SHP77 (cell line): ENCODE data around the gene EHBP1.

Experiments
- DNase-seq, 2 experiments: peaks; one replicate each; lab custom pipeline; 2025; lab: John Stamatoyannopoulos, UW

The EHBP1 gene

DNA sequence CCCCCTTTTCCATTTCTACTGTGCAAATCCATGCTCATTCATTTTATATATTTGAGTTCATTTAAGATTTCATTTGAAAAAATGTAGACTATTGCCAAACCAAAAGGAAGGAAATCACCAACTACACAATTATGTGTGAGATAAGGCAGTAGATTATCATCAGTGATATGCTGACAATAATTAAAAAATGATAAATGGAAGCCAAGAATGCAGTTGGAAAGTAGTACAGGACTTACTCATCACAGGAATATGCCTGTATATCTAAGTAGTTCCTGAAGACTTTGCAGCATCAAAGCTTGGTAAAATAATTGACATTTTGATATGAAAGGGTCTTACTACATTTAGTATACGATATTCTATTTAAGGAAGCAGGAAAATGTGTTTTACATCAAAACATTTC is 179.0 kb downstream of the EHBP1 start:
- no peak for DNase-seq

DNA sequence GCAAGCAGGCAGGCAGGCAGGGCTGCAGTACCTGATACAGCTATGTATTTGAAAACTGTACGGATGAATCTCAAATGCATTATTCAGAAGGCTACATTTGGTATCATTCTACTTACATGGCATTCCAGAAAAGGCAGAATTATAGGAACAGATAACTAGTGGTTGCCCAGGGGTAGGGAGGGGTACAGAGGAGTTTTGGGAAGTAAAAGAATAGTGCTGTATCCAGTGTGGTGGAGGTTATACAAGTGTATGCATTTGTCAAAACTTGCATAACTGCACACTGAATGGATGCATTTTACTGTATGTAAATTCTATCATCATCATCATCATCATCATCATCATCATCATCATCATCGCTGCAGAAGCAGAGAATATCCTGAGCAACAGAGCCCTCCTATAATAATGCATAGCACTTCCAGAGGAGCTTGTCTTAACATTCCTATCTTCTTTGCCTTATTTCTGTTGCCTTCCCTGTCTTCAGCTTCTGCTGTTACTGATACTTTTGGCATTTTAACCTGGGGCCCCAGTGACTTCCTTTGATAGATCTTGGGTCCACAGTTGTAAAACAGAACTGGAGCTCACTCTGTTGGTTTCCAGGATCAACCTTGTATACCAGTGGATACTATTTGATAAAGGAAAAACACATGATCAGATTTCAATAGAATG is 189.6 kb downstream of the EHBP1 start:
- DNase-seq = no peak

DNA sequence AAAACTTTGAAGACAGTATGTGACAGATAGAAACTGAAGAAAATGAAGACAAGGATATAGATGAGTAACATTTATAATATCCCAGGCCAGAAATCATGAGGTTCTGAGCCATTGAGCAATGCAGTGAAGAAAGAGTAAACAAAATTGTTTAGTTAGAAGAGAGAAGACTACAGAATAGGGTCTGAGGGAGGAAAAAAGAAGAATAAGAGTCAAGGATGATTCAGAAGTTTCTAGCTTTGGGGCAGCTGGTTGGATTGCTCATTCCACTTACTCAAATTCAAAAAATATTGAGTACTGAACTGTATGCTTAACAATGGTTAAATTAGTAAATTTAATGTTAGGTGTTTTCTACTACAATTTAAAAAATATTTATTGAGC is 190.1 kb downstream of the EHBP1 start:
- DNase-seq = no peak

DNA sequence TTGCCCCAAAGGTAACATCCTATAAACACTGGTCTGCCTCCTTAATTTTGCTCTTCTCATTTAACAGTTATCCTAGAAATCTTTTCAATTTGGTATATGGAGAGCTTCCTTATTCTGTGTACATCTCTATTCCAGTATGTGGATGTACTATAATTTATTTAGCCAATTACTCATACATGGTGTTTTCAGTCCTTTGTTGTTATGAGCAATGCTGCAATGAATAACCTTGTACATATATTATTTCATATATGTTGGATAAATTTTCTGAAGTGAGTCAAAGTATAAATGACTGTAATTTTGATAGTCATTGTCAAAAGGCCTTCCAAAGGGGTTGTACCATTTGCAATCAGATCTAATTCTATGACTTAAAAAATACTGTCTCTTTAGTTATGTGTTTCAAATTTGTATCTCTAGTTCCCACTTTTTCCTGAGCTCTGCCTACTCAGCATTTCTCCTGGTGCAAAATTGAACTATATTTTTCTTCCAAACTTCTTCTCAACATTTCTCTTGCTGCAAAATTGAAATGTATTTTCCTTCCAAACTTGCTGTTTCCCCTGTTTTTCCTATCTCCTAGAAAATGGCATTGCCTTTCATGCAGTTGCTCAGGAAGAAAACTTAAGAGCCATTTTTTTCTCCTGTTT is 191.8 kb downstream of the EHBP1 start:
- no peak for DNase-seq

DNA sequence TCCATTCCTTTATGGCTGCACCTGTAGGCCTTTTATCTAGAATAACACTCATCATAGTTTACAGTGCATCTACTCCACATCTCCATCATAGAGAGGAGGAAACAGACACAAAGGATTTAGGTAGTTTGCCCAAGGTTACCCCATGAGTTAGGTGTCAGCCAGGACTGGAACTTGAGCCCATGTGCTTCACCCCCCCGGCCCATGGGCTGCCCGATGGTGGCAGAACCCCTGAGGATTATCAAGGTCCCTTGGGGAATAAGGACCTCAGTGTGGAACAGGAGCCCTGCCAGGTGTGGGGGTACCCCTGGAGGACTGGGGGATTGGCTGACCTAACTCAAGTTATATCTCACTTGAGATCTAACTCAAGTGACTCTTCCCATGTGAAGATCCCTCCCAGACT is 198.8 kb downstream of the EHBP1 start:
- DNase-seq = no peak

DNA sequence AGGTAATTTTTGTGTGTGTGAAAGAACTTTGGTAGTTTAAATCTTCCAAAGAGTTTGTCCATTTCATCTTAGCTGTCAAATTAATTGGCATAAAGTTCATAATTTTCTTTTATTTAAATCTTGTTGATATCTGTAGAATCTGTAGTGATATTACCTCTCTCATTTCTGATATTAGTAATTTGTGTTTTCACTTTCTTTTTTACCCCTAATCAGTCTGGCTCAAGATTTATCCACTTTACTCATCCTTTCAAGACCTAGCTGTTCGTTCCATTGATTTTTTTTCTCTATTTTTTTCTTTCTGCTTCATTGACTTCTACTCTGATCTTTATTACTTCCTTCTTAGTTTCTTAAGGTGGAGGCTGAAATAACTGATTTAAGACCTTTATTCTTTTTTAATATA is 202.6 kb downstream of the EHBP1 start:
- DNase-seq = no peak

DNA sequence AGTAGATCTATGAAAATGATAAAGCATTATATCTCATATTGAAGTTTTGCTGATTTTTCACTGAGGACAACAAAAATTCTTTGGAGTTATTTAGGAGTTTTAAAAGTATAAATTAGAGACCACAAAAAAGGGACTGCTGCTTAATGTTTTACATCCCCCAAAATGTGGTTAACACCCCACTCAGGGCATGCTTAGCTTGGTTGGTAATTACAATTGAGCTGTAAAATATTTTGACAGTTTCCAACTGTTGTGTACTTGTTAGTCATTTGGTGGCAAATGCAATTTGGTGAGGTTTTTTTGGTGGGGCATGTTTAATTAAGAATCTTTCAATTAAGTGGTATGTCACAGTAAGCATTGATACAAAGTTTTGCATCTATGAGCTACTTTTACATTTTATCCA is 207.8 kb downstream of the EHBP1 start:
- DNase-seq = no peak

DNA sequence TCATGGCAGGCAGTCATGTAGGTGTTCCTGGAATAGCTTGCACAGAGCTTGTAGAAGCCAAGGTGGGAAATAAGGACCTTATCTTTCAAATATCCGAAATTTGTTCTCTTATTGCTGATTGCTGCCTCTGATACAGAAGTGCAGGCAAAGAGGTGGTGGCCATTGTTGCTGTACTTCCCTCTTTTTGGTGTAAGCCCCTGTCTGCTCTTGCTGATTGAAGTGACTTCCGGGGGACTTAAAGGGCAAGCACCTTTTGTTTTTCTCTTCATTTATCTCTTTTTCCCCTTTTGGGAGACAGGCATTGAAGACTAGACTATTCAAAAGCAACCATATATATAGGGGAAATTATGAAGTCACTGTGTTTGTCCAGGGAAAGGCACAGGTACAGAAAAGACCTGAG is 213.5 kb downstream of the EHBP1 start:
- no peak for DNase-seq

DNA sequence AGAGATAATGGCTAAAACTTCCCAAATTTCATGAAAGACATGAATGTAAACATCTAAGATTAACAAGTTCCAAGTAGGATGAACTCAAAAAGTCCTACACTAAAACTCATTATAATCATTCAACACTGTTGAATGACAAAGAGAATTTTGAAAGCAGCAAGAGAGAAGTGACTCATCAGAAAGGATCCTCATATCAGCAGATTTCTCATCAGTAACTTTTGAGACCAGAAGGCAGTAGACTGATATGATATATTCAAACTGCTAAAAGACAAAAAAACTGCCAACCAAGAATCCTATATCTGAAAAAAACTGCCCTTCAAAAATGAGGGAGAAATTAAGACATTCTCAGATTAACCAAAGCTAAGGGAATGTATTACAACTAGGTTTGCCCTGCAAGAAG is 214.6 kb downstream of the EHBP1 start:
- DNase-seq = no peak

DNA sequence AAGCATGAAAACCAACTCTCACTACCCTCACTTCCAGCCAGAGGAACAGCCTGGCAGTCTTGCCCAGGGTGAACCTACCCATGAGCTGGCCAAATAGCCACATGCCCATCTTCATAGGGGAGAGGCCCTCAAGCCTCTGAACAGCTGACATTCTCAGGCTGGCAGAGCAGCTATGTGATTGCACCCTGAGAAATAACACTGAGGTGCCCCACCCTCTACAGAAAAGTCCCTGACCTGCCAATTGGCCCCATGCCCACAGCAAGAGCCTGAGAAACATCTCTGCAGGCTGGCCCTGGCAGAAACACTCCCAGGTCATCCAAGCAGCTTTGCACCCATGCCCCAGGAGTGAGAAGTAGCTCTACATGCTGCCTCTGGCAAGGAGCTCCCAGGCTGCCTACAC is 217.7 kb downstream of the EHBP1 start:
- DNase-seq = no peak

DNA sequence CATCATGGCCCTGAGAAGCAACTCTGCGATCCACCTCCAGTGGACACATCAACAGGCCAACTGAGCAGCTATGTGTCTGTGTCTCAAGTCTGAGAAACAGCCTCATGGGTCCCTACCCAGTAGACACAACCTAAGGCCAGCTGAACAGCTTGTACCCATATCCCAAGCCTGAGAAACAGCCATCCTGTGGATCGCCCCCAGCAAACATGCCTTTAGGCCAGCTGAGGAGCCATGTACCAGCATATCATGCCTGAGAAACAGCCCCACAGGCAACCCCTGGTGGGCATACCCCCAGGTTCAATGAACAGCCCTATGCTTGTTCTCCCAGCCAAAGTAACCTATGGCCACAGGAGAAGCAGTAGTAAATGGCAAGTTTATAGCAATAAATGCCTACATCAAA is 218.4 kb downstream of the EHBP1 start:
- DNase-seq = no peak

DNA sequence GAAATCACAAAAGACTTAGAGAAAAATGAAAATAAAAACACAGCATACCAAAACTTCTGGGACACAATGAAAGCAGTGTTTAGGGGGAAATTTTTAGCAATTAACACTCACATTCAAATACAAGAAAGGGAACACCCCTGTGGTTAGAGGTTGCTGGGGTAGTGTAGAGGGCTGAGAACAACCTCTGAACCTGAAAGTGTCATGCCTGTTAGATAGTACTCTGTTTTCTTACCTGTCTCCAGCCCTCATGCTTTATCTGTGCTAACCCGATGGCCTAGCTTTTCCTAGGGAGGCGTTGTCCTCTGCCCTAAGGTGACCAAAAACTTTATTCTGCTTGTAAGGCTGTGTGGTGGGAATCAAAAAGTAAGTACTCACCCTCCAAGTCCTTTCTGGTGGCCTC is 222.5 kb downstream of the EHBP1 start:
- no peak for DNase-seq

DNA sequence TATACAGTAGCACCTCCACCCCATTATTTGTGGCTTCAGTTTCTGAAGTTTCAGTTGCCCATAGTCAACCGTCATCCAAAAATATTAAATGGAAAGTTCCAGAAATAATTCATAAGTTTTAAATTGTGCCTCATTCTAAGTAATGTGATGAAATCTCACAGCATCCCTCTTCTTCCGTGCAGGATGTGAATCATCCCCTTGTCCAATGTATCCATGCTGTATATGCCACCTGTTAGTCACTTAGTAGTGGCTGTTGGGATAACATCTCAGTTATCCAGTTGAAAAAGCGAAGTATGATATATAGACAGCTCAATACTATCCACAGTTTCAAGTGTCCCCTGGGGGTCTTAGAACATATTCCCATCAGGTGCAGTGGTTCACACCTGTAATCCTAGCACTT is 226.0 kb downstream of the EHBP1 start:
- DNase-seq = no peak

DNA sequence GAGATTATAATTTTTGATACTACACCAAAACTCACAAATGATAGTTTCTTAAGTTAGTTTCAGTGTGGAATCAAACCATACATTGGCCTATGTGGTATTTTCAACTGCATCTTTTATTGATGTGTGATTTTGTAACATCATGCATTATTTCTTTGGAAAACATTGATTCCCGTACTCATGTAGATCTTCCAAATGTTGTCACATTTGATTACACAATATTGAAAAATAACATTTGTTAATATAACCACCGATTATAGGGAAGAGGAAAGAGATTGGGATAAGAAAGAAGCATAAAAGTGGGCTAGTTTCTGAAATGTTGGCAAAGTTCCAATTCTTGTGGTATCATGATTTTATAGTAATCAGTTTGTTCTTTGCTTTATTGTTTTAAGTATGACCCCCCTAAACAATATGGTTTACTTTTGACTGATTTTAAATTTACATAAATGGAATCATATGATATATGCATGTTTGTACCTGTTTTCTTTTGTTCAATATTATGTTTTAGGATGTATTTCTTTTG is 227.9 kb downstream of the EHBP1 start:
- no peak for DNase-seq

DNA sequence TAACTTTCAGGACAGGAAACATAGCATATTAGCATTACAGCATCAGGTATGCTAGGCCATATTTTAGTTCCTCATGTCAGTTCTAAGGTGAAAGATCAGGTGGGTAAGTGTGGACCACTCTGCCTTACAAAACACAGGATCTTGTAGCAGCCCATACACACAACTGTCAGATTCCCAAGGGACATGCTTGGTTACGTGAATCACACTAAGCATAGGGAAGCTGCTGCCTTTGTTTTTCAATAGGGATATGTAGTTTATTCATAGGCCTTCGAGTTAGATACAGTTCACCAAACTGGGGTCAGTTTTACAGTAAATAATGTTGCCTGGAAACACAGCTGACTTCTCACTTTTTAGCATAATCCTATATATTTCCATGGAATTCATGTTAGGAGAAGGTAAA is 229.0 kb downstream of the EHBP1 start:
- no peak for DNase-seq

DNA sequence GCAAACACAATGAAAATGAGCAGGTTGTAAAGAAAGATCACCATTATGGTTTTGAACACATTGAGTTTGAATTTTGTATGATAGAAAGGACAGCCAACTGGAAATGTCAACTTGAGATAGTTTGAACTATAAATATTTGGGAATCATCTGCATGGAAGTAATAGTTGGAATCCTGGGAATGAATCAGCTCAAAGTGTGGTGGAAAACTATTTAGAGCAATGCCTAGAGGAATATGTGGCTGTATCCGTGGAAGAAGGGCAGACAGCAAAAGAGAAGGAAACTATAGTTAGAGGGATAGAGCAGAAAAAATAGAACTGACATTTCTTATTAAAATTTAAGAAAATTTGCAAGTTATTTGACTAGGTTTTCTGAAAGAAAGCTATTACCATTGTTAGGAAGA is 232.6 kb downstream of the EHBP1 start:
- DNase-seq = no peak

DNA sequence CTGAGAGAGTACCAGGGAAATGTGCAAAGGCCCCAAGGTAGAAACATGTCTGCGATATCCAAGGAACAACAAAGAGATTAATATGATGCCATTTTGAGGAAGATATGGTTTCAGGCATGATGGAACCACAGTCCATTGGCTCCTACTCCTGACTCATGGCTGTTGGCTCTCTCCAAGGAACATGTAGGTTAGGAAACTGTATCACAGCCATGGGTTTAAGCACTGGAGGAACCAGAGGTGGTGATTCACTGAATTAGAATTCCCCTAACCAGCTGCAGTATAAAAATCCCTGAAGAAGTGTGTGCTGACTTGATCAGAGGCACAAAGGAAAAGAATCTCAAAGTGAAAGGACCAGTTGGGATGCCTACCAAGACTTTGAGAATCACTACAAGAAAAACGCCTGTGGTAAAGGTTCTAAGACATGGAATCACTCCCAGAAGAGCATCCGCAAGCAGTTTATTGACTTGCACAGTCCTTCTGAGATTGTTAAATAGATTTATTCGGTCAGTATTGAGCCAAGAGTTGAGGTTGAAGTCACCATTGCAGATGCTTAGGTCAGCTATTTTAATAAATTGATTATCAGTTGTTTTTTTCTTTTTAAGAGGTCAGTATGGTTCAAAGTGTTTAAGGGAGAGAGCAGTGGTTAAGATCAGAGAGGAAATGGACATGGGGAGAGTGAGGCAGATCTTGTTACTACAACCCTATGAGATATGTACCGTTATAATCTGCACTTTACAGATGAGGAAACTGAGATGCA is 234.4 kb downstream of the EHBP1 start:
- no peak for DNase-seq

DNA sequence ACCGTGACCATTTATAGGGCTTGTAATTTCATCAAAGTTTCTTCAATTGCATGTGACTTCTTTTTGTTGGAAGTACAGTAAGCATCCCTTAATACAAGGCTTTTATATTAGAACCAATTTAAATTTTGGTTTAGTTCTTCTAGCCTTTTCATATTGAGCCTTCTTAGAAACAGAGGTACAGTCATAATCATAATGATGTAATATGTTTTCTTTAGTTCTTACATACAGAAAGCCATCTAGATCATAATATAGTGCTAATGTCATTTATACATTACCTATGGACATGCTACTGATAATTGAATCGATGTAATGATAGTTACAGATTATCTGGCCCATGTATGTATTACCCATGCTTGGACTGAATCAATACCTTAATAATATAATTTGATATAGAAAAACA is 235.2 kb downstream of the EHBP1 start:
- DNase-seq = no peak

DNA sequence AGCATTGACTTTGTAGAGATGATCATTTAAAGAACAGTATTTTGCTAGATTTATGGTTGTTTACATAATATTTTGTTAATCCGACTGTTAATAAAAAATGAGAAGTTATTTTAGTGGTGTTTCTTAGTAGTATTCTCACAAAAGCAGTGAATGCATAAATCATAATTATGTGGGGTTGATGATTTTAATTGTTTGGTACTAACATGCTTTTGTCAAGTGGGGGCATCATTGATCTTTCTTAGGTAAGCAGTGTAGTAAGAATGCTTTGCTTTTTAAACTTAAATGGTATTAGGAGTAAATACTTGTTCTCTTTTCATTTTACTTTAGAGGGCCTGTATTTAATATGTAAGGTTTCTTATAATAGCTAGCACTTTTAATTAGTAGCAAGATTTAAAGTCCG is 235.9 kb downstream of the EHBP1 start:
- no peak for DNase-seq

DNA sequence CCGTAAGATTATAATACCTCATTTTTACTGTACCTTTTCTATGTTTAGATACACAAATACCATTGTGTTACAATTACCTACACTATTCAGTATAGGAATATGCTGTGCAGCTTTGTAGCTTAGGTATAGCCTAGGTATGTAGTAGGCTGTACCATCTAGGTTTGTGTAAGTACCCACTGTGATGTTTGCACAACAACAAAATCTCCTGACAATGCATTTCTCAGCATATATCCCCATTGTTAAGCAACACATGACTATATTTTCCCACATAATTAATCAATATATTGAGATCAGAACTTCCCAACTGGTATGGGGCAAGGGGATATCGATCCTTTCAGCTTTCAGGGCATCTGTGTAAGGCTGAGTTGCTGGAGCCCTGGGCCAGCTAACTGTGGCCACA is 238.8 kb downstream of the EHBP1 start:
- no peak for DNase-seq

DNA sequence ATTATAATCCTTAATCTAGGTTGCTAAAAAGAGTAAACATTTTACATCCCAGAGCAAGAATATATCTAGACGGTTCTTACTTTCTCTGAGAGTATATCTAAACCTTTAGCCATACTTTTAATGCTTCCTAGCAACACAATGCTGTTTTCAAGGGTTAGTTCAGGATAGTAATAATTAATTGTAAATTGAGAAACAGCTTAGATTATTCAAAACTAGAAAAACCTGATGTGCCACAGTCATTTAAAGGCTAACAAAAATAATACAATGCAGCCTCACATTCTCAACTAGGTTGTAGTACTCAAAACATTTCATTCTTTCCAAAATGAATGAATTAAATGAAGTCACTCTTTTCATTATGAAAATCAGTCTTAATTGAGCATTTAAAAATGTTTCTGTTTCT is 241.9 kb downstream of the EHBP1 start:
- DNase-seq = no peak

DNA sequence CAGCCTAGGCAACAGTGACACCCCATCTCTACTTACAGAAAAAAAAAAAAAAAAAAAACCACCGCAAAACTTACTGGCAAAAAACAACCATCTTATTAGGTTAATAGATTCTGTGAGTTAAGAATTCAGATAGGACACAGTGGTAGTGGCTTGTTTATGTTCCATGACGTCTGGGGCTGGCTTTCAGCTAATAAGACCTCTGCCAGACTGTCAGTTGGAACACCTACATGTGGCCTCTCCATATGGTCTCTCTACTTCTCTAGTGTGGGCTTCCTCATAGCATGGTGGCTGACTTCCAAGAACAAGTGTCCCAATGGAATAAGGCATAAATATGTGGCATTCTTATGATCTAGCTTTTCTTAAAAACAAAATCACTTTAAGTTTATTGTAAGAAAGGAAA is 251.1 kb downstream of the EHBP1 start:
- no peak for DNase-seq

DNA sequence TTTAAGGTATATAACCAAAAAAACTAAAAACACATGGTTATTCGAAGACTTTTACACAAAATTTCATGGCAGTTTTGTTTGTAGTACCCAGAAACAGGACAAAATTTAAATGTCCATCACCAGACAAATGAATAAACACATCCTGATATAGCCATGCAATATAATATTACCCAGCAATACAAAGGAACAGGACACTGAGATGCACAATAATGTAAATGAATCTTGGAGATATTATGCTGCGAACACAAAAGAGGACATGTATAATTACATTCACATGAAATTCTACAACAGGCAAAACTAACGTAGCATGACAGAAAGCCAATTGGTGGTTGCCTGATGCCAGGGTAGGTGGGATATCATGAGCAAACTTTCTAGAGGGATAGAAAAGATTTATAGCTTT is 252.7 kb downstream of the EHBP1 start:
- DNase-seq = no peak
